NB4 (cell line): ENCODE measurements around the gene MARCHF4.

Source experiments
- CTCF ChIP-seq: IDR thresholded peaks from one replicate; pipeline ENCODE4 v1.5.1; 2012; ENCODE audit warnings: low read depth, low read length
- MAX ChIP-seq: IDR thresholded peaks from 2 replicates; pipeline ENCODE4 v1.6.1; 2011; ENCODE audit warnings: low read depth, low read length
- MYC ChIP-seq: IDR thresholded peaks from 2 replicates; pipeline ENCODE4 v1.6.1; 2011; ENCODE audit warnings: low read depth, low read length
- POLR2A ChIP-seq: IDR thresholded peaks from 2 replicates; pipeline ENCODE4 v1.6.1; 2011; ENCODE audit warnings: mild to moderate bottlenecking; ENCODE audit not compliant: insufficient read length; ENCODE audit errors: extremely low read depth

- no peak for TF ChIP-seq CTCF
- TF ChIP-seq POLR2A = no peak
- no peak for TF ChIP-seq MYC
- no peak for TF ChIP-seq MAX
Measured at GRCh38 chr2:216354306-216354705, 18.0 kb downstream of the MARCHF4 start.
